A549 (cell line): ENCODE results near the gene CHST10. TPM values are rescaled to one million over a fixed set of nuclear protein-coding genes. Genes with fewer than 3 reads are reported as not detected.

Experiments
- ATAC-seq, 2 experiments: fragments of 200-7000 bp in 1 of 2; fragments of >200 bp in 1 of 2; cut with Nextera tagmentation in 1 of 2; cut with Tn5 transposase in 1 of 2; 3 replicates each; pipeline versions ENCODE4 v1.8.0 to v1.9.1; 2018 to 2020; ENCODE audit warnings: mild to moderate bottlenecking in 1 of 2, moderate library complexity in 1 of 2
- CTCF ChIA-PET: fragments of 300-600 bp; sonication (Branson Sonifier 250); formaldehyde crosslinking; extraction: SDS; loops from one replicate; lab custom pipeline; 2021; ENCODE audit warnings: antibody characterized with exemption, inconsistent platforms; lab: Yijun Ruan, JAX
- POLR2A ChIA-PET: fragments of 350-600 bp; formaldehyde crosslinking; extraction: SDS; loops from one replicate; lab custom pipeline; 2021; ENCODE audit warnings: antibody characterized with exemption, inconsistent platforms; lab: Yijun Ruan, JAX
- DNase-seq, 2 experiments: peaks; one replicate each; pipeline versions ENCODE4 v3.0.0 to v3.0.0-alpha.2; 2011 to 2016; ENCODE audit warnings: low read depth in 1 of 2, low spot score in 1 of 2
- FAIRE-seq: peaks from 2 replicates; lab custom pipeline; 2011; peaks lifted over from hg19 to GRCh38; lab: Jason Lieb, UNC
- H3K27ac ChIP-seq, 2 experiments: fragments of >200 bp; sonication (Bioruptor Twin); formaldehyde crosslinking; 3 replicates each; pipeline ENCODE4 v1.5.1; 2016 to 2017
- H3K4me1 ChIP-seq: fragments of >200 bp; sonication (Bioruptor Twin); formaldehyde crosslinking; 3 replicates; pipeline ENCODE4 v1.6.1; 2016
- H3K4me2 ChIP-seq: fragments of >200 bp; sonication (Bioruptor Twin); formaldehyde crosslinking; 3 replicates; pipeline ENCODE4 v1.6.1; 2016
- H3K4me3 ChIP-seq: fragments of >200 bp; sonication (Bioruptor Twin); formaldehyde crosslinking; 3 replicates; pipeline ENCODE4 v1.5.1; 2016
- H3K9me3 ChIP-seq: fragments of >200 bp; sonication (Bioruptor Twin); formaldehyde crosslinking; 3 replicates; pipeline ENCODE4 v1.6.1; 2016
- ATOH8 ChIP-seq: fragments of 250-450 bp; sonication (Bioruptor Pico); IDR thresholded peaks from 2 replicates; pipeline ENCODE4 v1.5.0; 2020; ENCODE audit warnings: low read depth, mild to moderate bottlenecking, moderate library complexity
- BHLHE40 ChIP-seq: IDR thresholded peaks from 2 replicates; pipeline ENCODE4 v1.6.1; 2012; ENCODE audit warnings: low read depth, low read length, inconsistent platforms
- EHF ChIP-seq: fragments of 250-450 bp; sonication (Bioruptor Pico); IDR thresholded peaks from 2 replicates; pipeline ENCODE4 v1.5.0; 2020; ENCODE audit warnings: mild to moderate bottlenecking
- EHMT2 ChIP-seq: fragments of 200-600 bp; sonication (generic); IDR thresholded peaks from 2 replicates; pipeline ENCODE4 v1.6.1; 2016; ENCODE audit warnings: antibody characterized with exemption, low read depth, mild to moderate bottlenecking, moderate library complexity
- ELK1 ChIP-seq: fragments of 150-350 bp; IDR thresholded peaks from 2 replicates; pipeline ENCODE4 v1.6.1; 2014; ENCODE audit warnings: low read depth, mild to moderate bottlenecking, low read length
- EP300 ChIP-seq, 2 experiments: fragments of >200 bp; sonication (Bioruptor Twin); formaldehyde crosslinking; IDR thresholded peaks; 2 replicates in 1 of 2; 3 replicates in 1 of 2; pipeline ENCODE4 v1.6.1; 2016 to 2017
- ESRRA ChIP-seq: fragments of 150-350 bp; IDR thresholded peaks from 2 replicates; pipeline ENCODE4 v1.6.1; 2014; ENCODE audit warnings: mild to moderate bottlenecking, low read length, borderline replicate concordance
- GATA3 ChIP-seq: IDR thresholded peaks from 2 replicates; pipeline ENCODE4 v1.6.1; 2012; ENCODE audit warnings: borderline replicate concordance
- HDAC2 ChIP-seq: fragments of 200-600 bp; sonication (generic); IDR thresholded peaks from 2 replicates; pipeline ENCODE4 v1.6.1; 2016
- HES2 ChIP-seq: fragments of >200 bp; sonication (Bioruptor Twin); formaldehyde crosslinking; IDR thresholded peaks from 2 replicates; pipeline ENCODE4 v1.6.1; 2016
- HOXA7 ChIP-seq: fragments of 250-450 bp; sonication (Bioruptor Pico); IDR thresholded peaks from 2 replicates; pipeline ENCODE4 v1.5.0; 2020; ENCODE audit warnings: mild to moderate bottlenecking, moderate library complexity
- HOXB13 ChIP-seq: fragments of 250-450 bp; sonication (Bioruptor Pico); IDR thresholded peaks from 2 replicates; pipeline ENCODE4 v1.5.0; 2020; ENCODE audit warnings: low read depth, mild to moderate bottlenecking, moderate library complexity
- JUN ChIP-seq, 2 experiments: fragments of >200 bp; sonication (Bioruptor Twin); formaldehyde crosslinking; IDR thresholded peaks; 2 replicates in 1 of 2; 3 replicates in 1 of 2; pipeline ENCODE4 v1.6.1; 2016 to 2017
- JUNB ChIP-seq: fragments of >200 bp; sonication (Bioruptor Twin); formaldehyde crosslinking; IDR thresholded peaks from 2 replicates; pipeline ENCODE4 v1.6.1; 2016
- KDM1A ChIP-seq: fragments of 200-600 bp; sonication (generic); IDR thresholded peaks from 2 replicates; pipeline ENCODE4 v1.6.1; 2016; ENCODE audit warnings: low read depth, mild to moderate bottlenecking
- MAFK ChIP-seq: fragments of 450-650 bp; IDR thresholded peaks from 2 replicates; pipeline ENCODE4 v1.6.1; 2014; ENCODE audit not compliant: partially characterized antibody
- MAX ChIP-seq: IDR thresholded peaks from 2 replicates; pipeline ENCODE4 v1.6.1; 2012
- NFE2L2 ChIP-seq: fragments of 150-350 bp; conservative IDR thresholded peaks from 2 replicates; pipeline ENCODE4 v1.6.1; 2014; ENCODE audit warnings: low read length
- NR3C1 ChIP-seq: fragments of >200 bp; sonication (Bioruptor Twin); formaldehyde crosslinking; IDR thresholded peaks from 3 replicates; pipeline ENCODE4 v1.6.1; 2017
- PBX3 ChIP-seq: IDR thresholded peaks from 2 replicates; pipeline ENCODE4 v1.6.1; 2012
- PHF8 ChIP-seq: fragments of 200-600 bp; sonication (generic); IDR thresholded peaks from 2 replicates; pipeline ENCODE4 v1.6.1; 2016; ENCODE audit warnings: low read depth, mild to moderate bottlenecking, antibody characterized with exemption, moderate library complexity, borderline replicate concordance
- POLR2AphosphoS2 ChIP-seq: conservative IDR thresholded peaks from 2 replicates; pipeline ENCODE4 v1.6.1; 2012; ENCODE audit warnings: low read length, improper control_type of control experiment, inconsistent platforms
- RAD21 ChIP-seq, 2 experiments: fragments of >200 bp in 1 of 2; sonication (Bioruptor Twin) in 1 of 2; formaldehyde crosslinking in 1 of 2; IDR thresholded peaks in 1 of 2; conservative IDR thresholded peaks in 1 of 2; 2 replicates in 1 of 2; 3 replicates in 1 of 2; pipeline ENCODE4 v1.6.1; 2012 to 2018; ENCODE audit warnings: inconsistent platforms in 1 of 2
- RARB ChIP-seq: fragments of 250-450 bp; sonication (Bioruptor Pico); IDR thresholded peaks from 2 replicates; pipeline ENCODE4 v1.8.0; 2021; ENCODE audit warnings: mild to moderate bottlenecking, moderate library complexity
- SREBF2 ChIP-seq: fragments of 450-650 bp; IDR thresholded peaks from 2 replicates; pipeline ENCODE4 v1.6.1; 2014; ENCODE audit warnings: mild to moderate bottlenecking, moderate library complexity
- TFCP2L1 ChIP-seq: fragments of 250-450 bp; sonication (Bioruptor Pico); IDR thresholded peaks from 2 replicates; pipeline ENCODE4 v1.5.0; 2021; ENCODE audit warnings: mild to moderate bottlenecking
- USF2 ChIP-seq: fragments of 450-650 bp; IDR thresholded peaks from 2 replicates; pipeline ENCODE4 v1.6.1; 2014; ENCODE audit warnings: antibody characterized with exemption
- ZC3H11A ChIP-seq: fragments of 450-650 bp; IDR thresholded peaks from 2 replicates; pipeline ENCODE4 v1.6.1; 2014; ENCODE audit warnings: antibody characterized with exemption, mild to moderate bottlenecking
- ZNF302 ChIP-seq: fragments of 250-450 bp; sonication (Bioruptor Pico); IDR thresholded peaks from 2 replicates; pipeline ENCODE4 v1.9.0; 2021; ENCODE audit warnings: inconsistent platforms, mild to moderate bottlenecking, moderate library complexity
- ZSCAN20 ChIP-seq: fragments of 250-450 bp; sonication (Bioruptor Pico); IDR thresholded peaks from 2 replicates; pipeline ENCODE4 v1.8.0; 2022; ENCODE audit warnings: mild to moderate bottlenecking, moderate library complexity
- WGBS: methylation state at CpG from one replicate; pipeline ENCODE4 v1.1.6; 2017; ENCODE audit errors: missing lambda C conversion rate; 5-methylcytosine and 5-hydroxymethylcytosine counted together
- polyA plus RNA-seq, 4 experiments: library from polyadenylated mRNA; depleted of rRNA in 3 of 4; stranded (reverse); fragments of >200 nt; fragmentation: RNase III in 1 of 4; extraction: RNeasy Plus Mini Kit Qiagen cat#74134 plus additional on column Dnase treatment in 1 of 4; gene quantifications; 2 replicates in 3 of 4; 3 replicates in 1 of 4; pipeline ENCODE4 v1.2.3, GENCODE V29; 2011 to 2017

CHST10 gene
- polyA plus RNA-seq, 2 of the 4 experiments (the other 2 are of a cell fraction), result 16.6 to 24.0 TPM

- TF ChIP-seq ATOH8 (CRISPR knock-in tag) (no peak), EHF (CRISPR knock-in tag) (no peak), HOXB13 (CRISPR knock-in tag) (no peak), GATA3 (no peak), PHF8 (no peak), RAD21 (conservative IDR thresholded peaks at IDR 0.05 in 1 of 2, IDR thresholded peaks at IDR 0.05 in 1 of 2) (no peak), HDAC2 (no peak), KDM1A (no peak)
Measured at GRCh38 chr2:100406120-100406508, 11.4 kb downstream of the CHST10 start (continued).

- FAIRE-seq, result no peak
- CTCF ChIA-PET, result interaction anchor here (1.1 kb wide), 1 partner anchor 24 kb away, joined by 4 read pairs; no protein-coding TSS in a partner anchor
- no peak for DNase-seq
Measured at GRCh38 chr2:100405403-100406119, 11.9 kb downstream of the CHST10 start.

GRCh38 chr2:100404411-100404810 is 13.1 kb downstream of the CHST10 start:
- ATAC-seq, result no peak
- no peak for FAIRE-seq
- TF ChIP-seq HOXB13 (CRISPR knock-in tag), result no peak
- TF ChIP-seq JUN (IDR thresholded peaks at IDR 0.05), result no peak
- no peak for TF ChIP-seq TFCP2L1 (CRISPR knock-in tag)
- no peak for TF ChIP-seq RARB (CRISPR knock-in tag)
- no peak for TF ChIP-seq MAX
- no peak for TF ChIP-seq PBX3
- no peak for TF ChIP-seq ESRRA
- TF ChIP-seq USF2, result no peak
- TF ChIP-seq POLR2AphosphoS2, result no peak
- TF ChIP-seq MAFK, result no peak
- TF ChIP-seq BHLHE40, result no peak

More at GRCh38 chr2:100405403-100406119, 11.9 kb downstream of the CHST10 start:
- no peak overlapping the region for H3K4me3 ChIP-seq
- H3K27ac ChIP-seq, result no peak overlapping the region
- 89% methylated on average over 13 of the region's 13 CpGs for WGBS
- TF ChIP-seq EP300 (IDR thresholded peaks at IDR 0.05) (no peak), PBX3 (no peak), ZC3H11A (no peak), NFE2L2 (no peak), SREBF2 (no peak), JUN (IDR thresholded peaks at IDR 0.05) (no peak), NR3C1 (no peak), ZNF302 (no peak), POLR2AphosphoS2 (no peak), EHMT2 (no peak), ZSCAN20 (CRISPR knock-in tag) (no peak), HOXA7 (no peak), PHF8 (no peak), HES2 (no peak), ELK1 (no peak), JUNB (no peak)
- no peaks in the 10 kb centered on the region for H3K9me3 ChIP-seq
- no peak overlapping the region for H3K4me2 ChIP-seq
- POLR2A ChIA-PET, result no interaction called here
- 0 out of 3 replicates have a peak, but pooled peaks cover 2% of the 10 kb centered on the region for H3K4me1 ChIP-seq
- no peak for ATAC-seq

More at GRCh38 chr2:100404411-100404810, 13.1 kb downstream of the CHST10 start:
- ChIA-PET CTCF (interaction anchor here (2.1 kb wide), 1 partner anchor 142 kb away, joined by 7 read pairs; no protein-coding TSS in a partner anchor), POLR2A (no interaction called here)
- H3K9me3 ChIP-seq, result no peaks in the 10 kb centered on the region
- H3K4me2 ChIP-seq, result no peak overlapping the region
- H3K27ac ChIP-seq, result no peak overlapping the region
- H3K4me3 ChIP-seq, result no peak overlapping the region
- no peaks in the 10 kb centered on the region for H3K4me1 ChIP-seq
- DNase-seq, result no peak
- WGBS, result 92% methylated on average over 7 of the region's 7 CpGs
